Stimulated activated CD4-positive, alpha-beta T cell treated with anti-CD3 and anti-CD28 coated beads, TNF-alpha, amount 100 ng/mL, for 24 hours (primary cell): Measurements from ENCODE around the gene OR52B2.

ENCODE experiments used
- DNase-seq, 3 experiments: peaks; one replicate each; pipeline ENCODE4 v3.0.0-alpha.2; 2020; ENCODE audit warnings: low read depth in 3 of 3

Gene OR52B2

DNA sequence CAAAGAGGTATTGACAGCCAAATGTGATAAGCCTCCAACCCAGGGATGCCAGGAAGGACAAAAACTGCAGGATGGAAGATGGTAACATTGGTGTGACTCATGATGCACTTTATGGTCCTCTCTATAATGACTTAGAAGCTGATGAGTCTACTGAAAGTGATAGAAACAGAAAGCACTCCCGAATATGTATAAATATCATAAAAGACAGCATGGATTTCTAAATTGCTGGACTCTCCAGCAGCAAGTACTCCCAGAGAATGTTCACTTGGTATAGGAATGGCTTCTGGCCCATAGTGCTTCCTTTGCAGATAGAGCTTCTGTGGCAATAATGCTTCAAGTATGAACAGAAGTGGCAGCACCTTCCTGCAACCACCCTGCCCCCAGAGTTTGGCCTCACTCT, at the start of gene OR52B2:
Gene OR52B2, minus strand, starts transcription at position 101 of the 400 bp plus-strand sequence. Its CDS starts 0 bp downstream, at position 101.
- no peak for DNase-seq

DNA sequence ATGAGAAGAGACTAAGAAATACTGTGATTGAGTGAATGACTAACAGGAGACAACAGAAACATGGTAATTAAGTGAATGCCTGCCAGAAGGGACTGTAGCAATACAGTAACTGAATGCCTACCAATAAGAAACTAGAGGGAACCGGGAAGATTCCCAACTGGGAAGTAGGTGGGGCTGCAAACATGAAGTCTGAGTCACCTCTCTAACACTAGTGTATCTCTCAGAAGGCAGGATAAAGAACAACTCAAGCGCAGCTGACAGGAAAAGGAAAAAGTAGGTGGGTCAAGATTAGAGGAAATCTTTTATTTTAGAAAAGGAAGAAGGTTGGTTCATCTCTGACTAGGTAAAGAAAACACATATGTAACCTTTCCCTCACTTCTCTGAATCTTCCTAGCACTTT, 49.2 kb upstream of the OR52B2 start:
- no peak for DNase-seq

DNA sequence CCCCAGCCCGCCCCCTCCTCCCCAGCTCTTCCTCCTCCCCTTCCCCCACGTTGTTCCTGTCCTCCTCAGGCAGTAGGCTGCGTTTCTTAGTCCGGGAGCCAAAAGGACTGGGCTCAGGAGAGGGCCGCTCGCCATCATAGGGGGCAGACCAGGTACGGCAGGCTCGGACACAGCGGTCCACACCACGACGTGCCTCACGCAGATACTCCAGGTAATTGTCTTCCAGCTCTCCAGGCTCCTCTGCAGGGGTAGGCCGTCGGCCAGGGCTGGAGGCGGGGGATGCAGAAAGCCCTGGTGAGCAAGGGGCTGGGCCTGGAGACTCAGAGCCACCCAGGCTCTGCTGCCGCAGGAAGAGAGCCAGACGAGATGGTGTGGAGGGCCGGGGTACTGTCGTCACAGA, 47.6 kb upstream of the OR52B2 start:
- DNase-seq: no peak

DNA sequence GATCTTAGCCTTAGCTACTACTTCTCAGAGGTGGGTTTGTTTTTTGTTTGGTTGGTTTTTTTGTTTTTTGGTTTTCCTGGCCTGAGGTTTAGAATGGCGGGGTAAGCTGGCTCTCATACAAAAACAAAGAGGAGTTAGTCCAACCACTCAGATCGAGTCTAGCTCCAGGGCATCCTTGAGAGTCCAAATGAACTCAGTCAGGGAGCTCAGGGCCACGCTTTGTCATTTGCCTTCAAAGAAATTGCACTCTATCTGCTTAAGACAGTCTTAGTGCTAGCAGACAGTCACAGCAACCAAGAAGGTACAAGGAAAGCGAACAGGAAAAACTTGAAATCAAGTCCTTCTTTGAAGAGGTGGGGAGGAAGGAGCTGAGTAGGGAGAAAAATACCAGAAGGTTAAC, 46.4 kb upstream of the OR52B2 start:
- no peak for DNase-seq

DNA sequence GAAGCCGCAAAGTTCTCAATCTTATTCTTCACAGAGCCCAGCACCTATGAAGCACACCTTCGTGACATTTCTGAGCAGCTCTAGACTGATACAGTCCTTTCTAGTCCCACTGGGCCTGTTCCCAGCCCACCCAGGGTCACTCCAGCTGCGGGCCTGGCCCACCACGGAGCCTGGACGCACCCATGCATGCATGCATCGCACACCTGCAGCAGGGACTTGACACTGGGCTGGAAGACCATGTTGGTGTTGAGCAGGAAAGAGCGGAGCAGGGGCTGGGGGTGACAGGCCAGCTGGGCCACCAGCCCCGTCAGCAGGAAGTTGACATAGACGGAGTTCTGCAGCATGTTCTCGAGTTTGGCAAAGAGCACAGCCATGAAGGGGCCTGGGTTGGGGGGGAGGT, 44.4 kb upstream of the OR52B2 start:
- no peak for DNase-seq

DNA sequence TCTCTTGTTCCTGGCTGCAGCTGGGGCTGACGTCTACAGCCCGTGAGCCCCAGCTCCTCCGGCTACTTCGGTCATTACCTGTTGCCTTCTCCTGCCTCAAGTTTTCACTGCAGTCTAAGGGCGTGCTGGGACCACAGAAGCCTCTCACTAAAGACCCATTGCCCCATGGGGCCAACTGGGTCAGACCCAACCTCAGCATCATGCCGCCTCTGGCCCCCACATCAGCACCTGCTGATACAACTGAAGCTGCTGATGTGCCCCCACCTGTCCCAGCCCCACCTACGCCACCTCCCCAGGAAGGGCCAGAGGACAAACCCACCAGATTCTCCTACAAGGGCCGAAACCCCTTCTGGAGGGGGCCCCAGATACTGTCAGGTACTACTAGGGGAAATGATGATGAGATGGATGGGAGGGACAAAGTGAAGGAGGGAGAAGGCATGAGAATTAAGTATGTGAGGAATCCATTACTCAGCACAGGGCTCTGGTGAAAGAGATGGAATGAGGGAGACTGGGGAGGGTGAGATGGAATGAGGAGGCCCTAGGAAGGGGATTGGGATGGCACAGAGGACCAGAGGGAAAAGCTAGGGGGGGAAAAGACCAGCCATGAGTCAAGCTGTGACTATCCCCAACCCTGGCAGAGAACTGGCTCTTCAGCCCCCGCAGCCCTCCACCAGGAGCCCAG, 40.3 kb upstream of the OR52B2 start:
- DNase-seq: no peak

DNA sequence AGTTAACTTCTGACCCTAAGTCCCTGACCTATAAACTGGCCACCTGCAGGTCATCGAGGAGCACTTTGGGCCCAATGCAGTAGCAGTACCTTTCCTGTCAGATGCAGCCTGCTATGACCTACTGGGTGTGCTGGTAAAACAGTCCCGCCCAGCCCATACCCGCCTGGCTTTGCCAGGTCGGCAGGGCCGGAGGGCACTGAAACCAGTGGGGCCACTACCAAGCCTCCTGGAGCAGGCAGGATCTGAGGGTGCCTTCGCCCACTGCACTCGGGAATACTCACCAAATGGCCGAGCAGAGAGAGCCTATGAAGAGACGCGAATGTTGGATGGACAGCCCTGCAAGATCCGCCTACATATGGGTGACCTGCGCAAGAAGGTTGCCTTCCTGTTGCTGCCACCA, 39.7 kb upstream of the OR52B2 start:
- no peak for DNase-seq

DNA sequence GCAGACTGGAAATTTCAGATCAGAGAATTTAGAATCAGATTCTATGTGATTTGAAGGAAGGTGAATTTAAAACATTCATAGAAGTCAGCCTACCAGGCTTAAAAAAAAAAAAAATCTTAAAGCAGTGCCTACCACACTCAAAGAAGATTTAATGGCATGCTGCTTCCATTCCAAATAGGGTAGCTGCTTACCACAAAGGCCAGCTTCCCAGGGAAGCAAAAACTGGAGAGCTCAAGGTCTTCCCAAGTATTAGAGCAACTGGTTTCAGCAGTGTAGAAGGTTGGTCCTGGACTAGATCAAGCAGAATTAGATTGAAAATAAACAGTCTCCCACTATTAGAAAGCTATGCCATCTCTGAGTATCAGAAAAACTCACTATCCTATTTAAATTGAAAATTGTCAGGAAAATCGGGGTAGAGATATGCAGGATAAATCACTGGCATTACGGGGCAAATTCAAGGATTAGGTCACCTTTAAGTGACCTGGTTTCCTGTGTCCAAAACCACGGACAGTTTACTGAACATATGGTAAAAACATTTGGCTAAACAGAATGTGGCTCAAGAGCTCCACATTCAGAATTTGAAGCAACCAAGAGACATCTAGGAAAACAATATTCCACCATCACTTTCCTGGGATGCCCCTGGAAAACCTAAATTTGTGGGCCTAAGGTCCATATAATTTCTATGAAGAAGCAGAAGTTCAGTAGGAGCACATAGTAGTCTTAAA, 36.5 kb upstream of the OR52B2 start:
- DNase-seq: no peak

DNA sequence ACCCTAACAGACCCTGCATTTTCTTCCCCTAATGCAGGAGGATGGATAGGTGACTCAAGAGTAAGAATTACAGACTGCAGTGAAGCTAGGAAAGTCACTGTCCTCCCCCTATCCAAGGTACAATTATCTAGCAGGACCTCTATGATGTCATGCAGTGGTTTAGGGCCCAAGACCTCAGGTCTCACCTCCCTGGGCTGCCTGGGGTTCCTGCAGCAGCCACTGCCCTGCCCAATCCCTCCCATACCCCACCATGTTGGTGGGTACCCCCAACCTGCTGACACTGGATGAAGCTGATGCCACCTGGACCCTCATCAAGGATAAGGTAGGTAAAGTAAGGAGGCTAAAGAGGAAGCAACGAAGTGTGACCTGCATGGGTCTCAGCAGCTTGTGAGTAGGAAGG, 35.2 kb upstream of the OR52B2 start, which contains the start of gene C11orf42:
Gene C11orf42, plus strand, starts transcription at position 192 of the 400 bp plus-strand sequence. Its CDS starts 59 bp downstream, at position 251.
- DNase-seq: no peak

DNA sequence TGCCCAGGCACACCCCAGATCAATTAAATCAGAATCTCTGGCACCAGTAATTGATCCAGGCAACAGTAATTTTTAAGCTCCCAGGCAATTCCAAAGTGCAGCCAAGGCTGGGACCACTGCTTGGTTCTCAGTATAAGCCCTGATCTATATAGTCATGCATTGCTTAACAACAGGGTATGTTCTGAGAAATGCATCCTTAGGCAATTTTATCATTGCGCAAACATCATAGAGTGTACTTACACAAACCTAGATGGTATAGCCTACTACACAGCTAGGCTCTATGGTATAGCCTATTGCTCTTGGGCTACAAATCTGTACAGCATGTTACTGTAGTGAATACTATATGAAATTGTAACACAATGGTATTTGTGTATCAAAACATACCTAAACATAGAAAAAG, 34.6 kb upstream of the OR52B2 start:
- DNase-seq: no peak

DNA sequence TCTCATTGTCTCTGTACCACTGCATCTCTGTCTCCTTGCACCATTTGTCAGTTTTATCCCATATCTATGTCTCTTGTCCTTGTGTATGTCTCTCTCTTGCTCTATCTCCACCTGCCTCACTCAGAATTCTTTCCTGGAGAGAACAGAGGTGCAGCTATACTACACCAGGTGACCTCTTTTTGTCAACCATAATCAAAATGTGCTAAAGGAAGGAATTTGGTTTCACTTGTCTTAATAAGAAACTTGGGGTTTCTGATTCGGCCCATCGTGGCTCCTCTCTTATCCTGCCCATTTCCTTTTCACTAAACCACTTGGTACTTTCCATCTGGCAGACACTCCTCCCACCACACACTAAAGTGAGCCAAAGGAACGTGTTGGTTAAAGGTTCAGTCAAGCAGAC, 33.2 kb upstream of the OR52B2 start:
- peak in 1 of 3 experiments; percentile 6 for DNase-seq

DNA sequence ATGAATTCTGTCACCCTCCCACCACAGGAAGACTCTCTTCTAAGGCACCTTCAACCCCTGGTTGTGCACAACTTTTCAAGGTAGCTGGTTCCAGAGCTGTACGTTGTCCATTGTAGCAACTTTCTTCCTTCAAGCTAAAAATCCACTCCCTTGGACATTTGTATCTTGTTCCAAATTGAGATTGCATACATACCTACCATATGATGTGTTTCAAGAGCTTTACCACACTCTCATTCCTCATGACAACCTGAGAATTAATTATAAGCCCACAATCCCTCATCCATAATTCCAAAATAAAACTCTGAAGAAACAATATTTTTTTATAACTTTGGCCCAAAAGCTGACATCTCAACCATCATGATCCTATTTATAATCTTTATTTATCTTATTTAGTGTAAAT, 31.9 kb upstream of the OR52B2 start:
- DNase-seq: no peak

DNA sequence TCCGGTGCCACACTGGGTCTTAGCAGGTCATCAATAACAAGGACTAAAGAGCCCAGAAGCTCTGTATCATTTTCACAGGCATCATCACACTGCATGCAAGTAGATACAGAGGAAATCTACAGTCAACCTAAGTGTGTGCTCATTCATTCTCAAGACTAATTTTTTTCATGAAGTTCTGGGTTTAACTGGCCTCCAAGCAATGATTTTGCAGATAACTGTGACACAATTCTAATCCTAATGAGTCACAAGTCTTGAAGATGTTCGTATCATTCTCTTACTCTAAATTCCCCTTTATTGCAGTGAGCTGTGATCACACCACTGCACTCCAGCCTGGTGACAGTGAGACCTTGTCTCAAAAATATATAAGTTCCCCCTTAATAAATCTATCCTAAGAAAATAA, 31.4 kb upstream of the OR52B2 start:
- DNase-seq: no peak

DNA sequence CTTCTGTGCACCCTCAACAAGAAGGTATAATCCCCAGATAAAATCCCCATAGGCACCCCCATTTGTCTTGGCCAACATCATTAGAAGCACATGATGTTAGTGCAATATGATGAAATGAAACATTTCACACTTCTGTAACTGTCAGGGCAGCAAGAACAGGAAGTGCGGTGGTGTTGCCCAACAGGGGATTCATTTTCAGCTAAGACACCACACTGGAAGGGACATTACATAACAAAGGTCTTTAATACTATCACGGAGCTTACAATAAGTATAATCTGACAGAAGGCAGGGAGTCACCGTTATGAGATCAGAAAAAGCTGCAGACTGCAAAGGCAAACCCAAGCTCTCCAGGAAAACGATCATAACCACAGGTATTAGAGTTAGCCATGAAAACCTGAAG, 30.8 kb upstream of the OR52B2 start:
- DNase-seq: no peak

DNA sequence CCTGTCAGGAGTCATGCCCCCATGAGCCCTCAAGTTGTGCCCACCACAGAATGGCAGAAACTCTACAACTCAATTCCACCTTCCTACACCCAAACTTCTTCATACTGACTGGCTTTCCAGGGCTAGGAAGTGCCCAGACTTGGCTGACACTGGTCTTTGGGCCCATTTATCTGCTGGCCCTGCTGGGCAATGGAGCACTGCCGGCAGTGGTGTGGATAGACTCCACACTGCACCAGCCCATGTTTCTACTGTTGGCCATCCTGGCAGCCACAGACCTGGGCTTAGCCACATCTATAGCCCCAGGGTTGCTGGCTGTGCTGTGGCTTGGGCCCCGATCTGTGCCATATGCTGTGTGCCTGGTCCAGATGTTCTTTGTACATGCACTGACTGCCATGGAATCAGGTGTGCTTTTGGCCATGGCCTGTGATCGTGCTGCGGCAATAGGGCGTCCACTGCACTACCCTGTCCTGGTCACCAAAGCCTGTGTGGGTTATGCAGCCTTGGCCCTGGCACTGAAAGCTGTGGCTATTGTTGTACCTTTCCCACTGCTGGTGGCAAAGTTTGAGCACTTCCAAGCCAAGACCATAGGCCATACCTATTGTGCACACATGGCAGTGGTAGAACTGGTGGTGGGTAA, 29.2 kb upstream of the OR52B2 start, which contains the start of gene OR52W1:
Gene OR52W1, plus strand, starts transcription at position 51 of the 637 bp plus-strand sequence. Its CDS starts 0 bp downstream, at position 51.
- DNase-seq: no peak

DNA sequence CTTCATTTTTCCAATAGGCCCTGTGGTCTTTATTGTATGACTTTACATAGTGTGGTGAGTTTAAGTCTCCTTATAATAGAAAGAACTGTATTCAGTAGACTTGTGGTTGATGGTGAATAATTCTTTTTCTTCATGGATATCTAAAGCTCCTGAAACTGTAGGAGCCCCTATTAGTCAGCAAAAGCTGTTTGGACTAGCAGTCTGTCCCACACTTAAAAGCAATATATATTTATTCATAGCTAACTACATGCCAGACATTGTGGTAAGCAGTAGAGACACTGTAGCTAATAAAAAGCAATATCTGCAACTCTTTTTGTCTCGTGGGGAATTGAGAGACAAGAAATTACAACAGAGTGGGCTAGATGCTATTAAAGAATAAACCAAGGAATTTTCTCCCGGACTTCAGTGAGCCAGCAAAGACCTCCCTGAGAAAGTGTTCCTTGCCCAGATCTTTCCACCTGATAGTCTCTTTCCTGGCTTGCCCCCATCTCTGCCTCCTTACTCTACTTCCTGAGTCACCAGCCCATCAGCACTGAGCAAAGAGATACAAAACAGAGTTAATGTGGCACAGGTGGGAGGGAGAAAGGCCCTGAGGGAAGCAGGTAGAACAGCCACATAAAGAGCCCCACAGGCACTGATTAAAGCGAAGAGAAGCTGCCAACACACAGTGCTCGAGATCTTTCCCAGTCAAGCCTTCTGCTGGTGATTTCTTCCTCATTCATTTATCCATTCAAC, 27.5 kb upstream of the OR52B2 start:
- no peak for DNase-seq

DNA sequence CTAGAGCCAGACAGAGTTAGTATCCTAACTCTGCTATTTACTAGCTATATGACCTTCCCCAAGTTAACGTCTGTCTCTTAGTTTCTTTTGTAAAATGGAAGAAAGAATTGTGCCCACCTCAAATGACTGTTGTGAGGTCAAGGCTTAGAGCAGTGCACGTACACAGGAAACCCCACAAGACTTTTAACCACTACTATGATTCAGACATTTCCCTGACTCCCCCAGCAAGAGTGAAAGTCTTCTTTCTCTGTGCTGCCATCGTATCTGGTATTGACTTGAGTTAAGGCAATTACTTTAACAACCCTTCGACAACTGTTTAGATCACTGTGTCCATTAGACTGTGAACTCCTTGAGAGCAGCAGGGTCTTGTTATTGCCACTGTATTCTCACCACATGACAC, 26.3 kb upstream of the OR52B2 start:
- no peak for DNase-seq

DNA sequence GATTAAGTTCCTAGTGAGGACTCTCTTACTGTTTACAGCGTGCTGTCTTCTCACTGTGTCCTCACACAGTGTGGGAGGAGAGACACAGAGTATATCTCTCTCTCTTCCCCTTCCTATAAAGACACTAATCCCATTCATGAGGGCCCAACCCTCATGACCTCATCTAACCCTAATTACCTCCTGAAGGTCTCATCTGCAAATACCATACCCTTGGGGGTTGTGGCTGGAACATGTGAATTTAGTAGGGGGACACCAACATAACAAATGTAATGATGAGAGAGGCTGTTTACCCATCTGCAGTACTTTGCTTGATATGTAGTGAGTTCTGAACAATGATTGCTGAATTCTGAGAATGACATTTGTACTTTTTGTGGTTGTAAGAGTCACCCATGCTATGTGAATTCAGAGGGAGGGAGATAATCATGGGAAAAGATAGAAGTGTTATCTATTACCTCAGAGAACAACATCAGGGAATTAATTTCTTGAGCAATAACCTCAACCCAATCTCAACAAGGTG, 24.0 kb upstream of the OR52B2 start:
- no peak for DNase-seq

DNA sequence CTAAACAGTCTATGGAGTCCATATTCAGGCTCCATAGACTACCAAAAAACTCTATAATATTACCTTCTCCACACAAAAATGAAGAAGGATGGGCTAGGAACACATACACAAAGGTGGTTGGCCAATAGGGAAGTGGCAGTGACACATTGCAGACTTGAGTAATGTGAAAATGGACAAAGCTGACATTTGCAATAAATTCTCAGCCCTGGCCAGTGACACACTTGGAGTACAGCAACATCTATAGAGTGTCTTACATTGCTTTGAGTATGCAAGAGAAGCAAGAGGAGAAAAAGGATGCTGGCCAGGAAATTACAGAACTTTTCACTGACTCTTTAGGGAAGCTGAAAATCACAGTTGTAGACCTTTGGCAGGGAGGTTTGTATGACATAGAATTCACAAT, 21.6 kb upstream of the OR52B2 start:
- no peak for DNase-seq

DNA sequence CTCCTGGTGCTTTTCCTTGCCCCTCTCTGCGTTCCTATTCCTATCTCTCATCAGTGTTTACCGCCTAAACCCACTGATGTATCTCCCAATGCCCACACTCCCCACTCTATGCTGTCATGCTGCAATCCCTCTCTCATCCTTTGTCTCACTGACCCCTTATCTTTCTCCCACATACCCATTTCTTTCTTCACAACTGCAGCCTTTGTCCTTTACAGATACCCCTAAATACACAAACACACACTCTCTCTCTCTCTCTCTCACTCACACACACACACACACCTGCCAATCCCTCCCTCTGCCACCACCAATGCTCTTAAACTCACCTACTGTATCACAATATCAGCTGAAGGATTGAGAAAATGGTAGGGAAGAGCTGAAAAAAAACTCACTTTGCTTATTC, 5.3 kb upstream of the OR52B2 start:
- no peak for DNase-seq

DNA sequence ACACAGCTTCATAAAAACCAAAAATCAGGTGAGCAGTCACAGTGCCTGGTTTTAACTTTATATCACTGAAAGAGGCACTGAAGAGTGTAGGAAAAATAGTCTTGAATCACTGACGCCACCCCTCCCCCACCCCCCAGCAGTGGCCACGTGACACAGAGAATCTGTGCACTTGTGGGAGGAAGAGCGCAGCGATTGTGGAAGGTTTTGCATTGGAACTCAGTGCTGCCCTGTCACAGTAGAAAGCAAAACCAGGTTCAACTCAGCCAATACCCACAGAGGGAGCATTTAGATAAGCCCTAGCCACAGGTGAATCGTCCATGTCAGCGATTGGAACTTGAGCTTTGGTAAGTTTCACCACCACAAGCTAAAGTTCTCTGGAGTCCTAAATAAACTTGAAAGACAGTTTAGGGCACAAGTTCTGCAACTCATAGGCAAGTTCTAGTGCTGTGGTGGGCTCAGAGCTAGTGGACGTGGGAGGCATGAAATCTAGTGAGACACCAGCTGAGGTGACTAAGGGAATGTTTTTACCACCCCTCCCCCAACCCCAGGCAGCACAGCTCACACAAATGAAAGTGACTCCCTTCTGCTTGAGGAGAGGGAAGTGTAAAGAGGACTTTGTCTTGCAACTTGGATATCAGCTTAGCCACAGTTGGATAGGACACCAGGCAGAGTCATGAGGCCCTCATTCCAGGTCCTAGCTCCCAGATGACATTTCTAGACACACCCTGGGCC, 13.3 kb downstream of the OR52B2 start:
- no peak for DNase-seq
